ENCODE data around the gene CBY1.

GRCh38 chr22:38717244-38717643 lies 60.8 kb downstream of the CBY1 start:
- TF ChIP-seq, protein P1, sequence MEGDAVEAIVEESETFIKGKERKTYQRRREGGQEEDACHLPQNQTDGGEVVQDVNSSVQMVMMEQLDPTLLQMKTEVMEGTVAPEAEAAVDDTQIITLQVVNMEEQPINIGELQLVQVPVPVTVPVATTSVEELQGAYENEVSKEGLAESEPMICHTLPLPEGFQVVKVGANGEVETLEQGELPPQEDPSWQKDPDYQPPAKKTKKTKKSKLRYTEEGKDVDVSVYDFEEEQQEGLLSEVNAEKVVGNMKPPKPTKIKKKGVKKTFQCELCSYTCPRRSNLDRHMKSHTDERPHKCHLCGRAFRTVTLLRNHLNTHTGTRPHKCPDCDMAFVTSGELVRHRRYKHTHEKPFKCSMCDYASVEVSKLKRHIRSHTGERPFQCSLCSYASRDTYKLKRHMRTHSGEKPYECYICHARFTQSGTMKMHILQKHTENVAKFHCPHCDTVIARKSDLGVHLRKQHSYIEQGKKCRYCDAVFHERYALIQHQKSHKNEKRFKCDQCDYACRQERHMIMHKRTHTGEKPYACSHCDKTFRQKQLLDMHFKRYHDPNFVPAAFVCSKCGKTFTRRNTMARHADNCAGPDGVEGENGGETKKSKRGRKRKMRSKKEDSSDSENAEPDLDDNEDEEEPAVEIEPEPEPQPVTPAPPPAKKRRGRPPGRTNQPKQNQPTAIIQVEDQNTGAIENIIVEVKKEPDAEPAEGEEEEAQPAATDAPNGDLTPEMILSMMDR (IDR thresholded peaks at IDR 0.05 in 2 of 3, conservative IDR thresholded peaks at IDR 0.05 in 1 of 3; ENCODE audit: insufficient read depth in 2 of 3, low read depth in 1 of 3, low read length in 3 of 3), result no peak
- TF ChIP-seq MYNN (IDR thresholded peaks at IDR 0.05) (no peak), MYNN (CRISPR knock-in tag; IDR thresholded peaks at IDR 0.05) (no peak), PCBP1 (IDR thresholded peaks at IDR 0.05; ENCODE audit: low read depth, low read length, poor library complexity, severe bottlenecking) (no peak), YY1 (IDR thresholded peaks at IDR 0.05; ENCODE audit: borderline replicate concordance in 1 of 3, control insufficient read depth in 1 of 3, extremely low read depth in 1 of 3, insufficient read depth in 3 of 3, insufficient read length in 1 of 3, insufficient replicate concordance in 2 of 3, low read depth in 1 of 3, low read length in 2 of 3) (no peak), MAX (CRISPR knock-in tag; IDR thresholded peaks at IDR 0.05) (no peak), EZH2 (IDR thresholded peaks at IDR 0.05; ENCODE audit: borderline replicate concordance, low read depth, low read length) (no peak), LARP7 (IDR thresholded peaks at IDR 0.05) (no peak)
- TF ChIP-seq, protein P2, sequence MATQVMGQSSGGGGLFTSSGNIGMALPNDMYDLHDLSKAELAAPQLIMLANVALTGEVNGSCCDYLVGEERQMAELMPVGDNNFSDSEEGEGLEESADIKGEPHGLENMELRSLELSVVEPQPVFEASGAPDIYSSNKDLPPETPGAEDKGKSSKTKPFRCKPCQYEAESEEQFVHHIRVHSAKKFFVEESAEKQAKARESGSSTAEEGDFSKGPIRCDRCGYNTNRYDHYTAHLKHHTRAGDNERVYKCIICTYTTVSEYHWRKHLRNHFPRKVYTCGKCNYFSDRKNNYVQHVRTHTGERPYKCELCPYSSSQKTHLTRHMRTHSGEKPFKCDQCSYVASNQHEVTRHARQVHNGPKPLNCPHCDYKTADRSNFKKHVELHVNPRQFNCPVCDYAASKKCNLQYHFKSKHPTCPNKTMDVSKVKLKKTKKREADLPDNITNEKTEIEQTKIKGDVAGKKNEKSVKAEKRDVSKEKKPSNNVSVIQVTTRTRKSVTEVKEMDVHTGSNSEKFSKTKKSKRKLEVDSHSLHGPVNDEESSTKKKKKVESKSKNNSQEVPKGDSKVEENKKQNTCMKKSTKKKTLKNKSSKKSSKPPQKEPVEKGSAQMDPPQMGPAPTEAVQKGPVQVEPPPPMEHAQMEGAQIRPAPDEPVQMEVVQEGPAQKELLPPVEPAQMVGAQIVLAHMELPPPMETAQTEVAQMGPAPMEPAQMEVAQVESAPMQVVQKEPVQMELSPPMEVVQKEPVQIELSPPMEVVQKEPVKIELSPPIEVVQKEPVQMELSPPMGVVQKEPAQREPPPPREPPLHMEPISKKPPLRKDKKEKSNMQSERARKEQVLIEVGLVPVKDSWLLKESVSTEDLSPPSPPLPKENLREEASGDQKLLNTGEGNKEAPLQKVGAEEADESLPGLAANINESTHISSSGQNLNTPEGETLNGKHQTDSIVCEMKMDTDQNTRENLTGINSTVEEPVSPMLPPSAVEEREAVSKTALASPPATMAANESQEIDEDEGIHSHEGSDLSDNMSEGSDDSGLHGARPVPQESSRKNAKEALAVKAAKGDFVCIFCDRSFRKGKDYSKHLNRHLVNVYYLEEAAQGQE (IDR thresholded peaks at IDR 0.05; ENCODE audit: borderline replicate concordance), result no peak
- TF ChIP-seq, protein P2 (CRISPR knock-in tag; IDR thresholded peaks at IDR 0.05; ENCODE audit: low read depth), result no peak
